Measurements from ENCODE around the gene LGR4.

DNA sequence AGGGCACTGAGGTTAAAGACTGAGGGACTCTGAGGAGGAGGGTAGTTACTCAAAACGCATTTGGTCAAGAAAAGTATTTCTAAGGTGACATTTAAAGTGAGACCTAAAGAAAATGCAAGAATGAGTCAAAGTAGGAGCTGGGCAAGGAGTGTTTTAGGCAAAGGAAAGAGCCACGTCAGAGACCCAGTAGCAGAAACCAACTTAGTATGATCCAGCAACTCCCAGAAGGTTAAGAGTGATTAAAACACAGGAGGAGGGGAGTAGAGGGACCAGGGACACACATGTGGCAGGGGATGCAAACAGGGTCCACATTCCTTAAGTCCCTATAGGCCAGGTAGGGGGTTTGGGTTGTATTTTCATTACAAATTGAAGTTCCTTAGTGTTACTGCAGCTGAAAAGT lies 85.2 kb downstream of the LGR4 start:
- TF ChIP-seq, protein P1, sequence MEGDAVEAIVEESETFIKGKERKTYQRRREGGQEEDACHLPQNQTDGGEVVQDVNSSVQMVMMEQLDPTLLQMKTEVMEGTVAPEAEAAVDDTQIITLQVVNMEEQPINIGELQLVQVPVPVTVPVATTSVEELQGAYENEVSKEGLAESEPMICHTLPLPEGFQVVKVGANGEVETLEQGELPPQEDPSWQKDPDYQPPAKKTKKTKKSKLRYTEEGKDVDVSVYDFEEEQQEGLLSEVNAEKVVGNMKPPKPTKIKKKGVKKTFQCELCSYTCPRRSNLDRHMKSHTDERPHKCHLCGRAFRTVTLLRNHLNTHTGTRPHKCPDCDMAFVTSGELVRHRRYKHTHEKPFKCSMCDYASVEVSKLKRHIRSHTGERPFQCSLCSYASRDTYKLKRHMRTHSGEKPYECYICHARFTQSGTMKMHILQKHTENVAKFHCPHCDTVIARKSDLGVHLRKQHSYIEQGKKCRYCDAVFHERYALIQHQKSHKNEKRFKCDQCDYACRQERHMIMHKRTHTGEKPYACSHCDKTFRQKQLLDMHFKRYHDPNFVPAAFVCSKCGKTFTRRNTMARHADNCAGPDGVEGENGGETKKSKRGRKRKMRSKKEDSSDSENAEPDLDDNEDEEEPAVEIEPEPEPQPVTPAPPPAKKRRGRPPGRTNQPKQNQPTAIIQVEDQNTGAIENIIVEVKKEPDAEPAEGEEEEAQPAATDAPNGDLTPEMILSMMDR (IDR thresholded peaks at IDR 0.05) = no peak
- no peak for TF ChIP-seq POLR2A (IDR thresholded peaks at IDR 0.05)

Data from testis (tissue), 2 donors.